PC-9 (cell line): Measurements from ENCODE around the gene ELL2. TPM values are rescaled to one million over a fixed set of nuclear protein-coding genes. Genes with fewer than 3 reads are reported as not detected.

Experiments used
- BruUV-seq: library from RNA; stranded (reverse); fragments of 400-500 nt; replicated peaks from 2 replicates; lab custom pipeline; 2021; lab: Mats Ljungman, UMichigan
- CTCF ChIA-PET: fragments of 300-600 bp; sonication (Branson Sonifier 250); formaldehyde crosslinking; loops from one replicate; lab custom pipeline; 2022; ENCODE audit warnings: antibody characterized with exemption; lab: Charles Lee
- POLR2A ChIA-PET: fragments of 300-600 bp; sonication (Branson Sonifier 250); formaldehyde crosslinking; loops from one replicate; lab custom pipeline; 2022; ENCODE audit warnings: antibody characterized with exemption; ENCODE audit not compliant: unreplicated experiment; lab: Charles Lee
- DNase-seq, 2 experiments: peaks; one replicate each; pipeline versions ENCODE4 v3.0.0 to v3.0.0-alpha.2; 2015 to 2022; ENCODE audit warnings: mixed read lengths in 1 of 2
- H2AFZ ChIP-seq: fragments of 200-600 bp; sonication (generic); 2 replicates; pipeline ENCODE4 v1.8.1; 2017; ENCODE audit warnings: antibody characterized with exemption
- H3F3A ChIP-seq: fragments of 200-600 bp; sonication (generic); 2 replicates; pipeline ENCODE4 v1.8.1; 2017; ENCODE audit warnings: antibody characterized with exemption, mild to moderate bottlenecking, low read depth; ENCODE audit not compliant: insufficient read depth
- H3K27ac ChIP-seq: fragments of 200-600 bp; sonication (generic); 2 replicates; pipeline ENCODE4 v1.6.1; 2016; ENCODE audit warnings: mixed run types
- H3K27me3 ChIP-seq: fragments of 200-600 bp; sonication (generic); 2 replicates; pipeline ENCODE4 v1.6.1; 2016; ENCODE audit warnings: low read depth, mixed run types; ENCODE audit not compliant: insufficient read depth
- H3K36me3 ChIP-seq: fragments of 200-600 bp; sonication (generic); 2 replicates; pipeline ENCODE4 v1.6.1; 2016; ENCODE audit warnings: low read depth, mixed run types
- H3K4me1 ChIP-seq: fragments of 200-600 bp; sonication (generic); replicated peaks from 2 replicates; pipeline ENCODE4 v1.6.1; 2016; ENCODE audit warnings: mixed run types; ENCODE audit not compliant: insufficient read depth
- H3K4me2 ChIP-seq: fragments of 200-600 bp; sonication (generic); 2 replicates; pipeline ENCODE4 v1.6.1; 2017; ENCODE audit warnings: mixed run types
- H3K4me3 ChIP-seq: fragments of 200-600 bp; sonication (generic); 2 replicates; pipeline ENCODE4 v1.6.1; 2016; ENCODE audit warnings: mixed run types
- H3K79me2 ChIP-seq: fragments of 200-600 bp; sonication (generic); 2 replicates; pipeline ENCODE4 v1.6.1; 2017; ENCODE audit warnings: low read depth, mixed run types
- H3K9me2 ChIP-seq: fragments of 200-600 bp; sonication (generic); 2 replicates; pipeline ENCODE4 v1.8.1; 2017; ENCODE audit warnings: mild to moderate bottlenecking; ENCODE audit not compliant: insufficient read depth
- H3K9me3 ChIP-seq: fragments of 200-600 bp; sonication (generic); 2 replicates; pipeline ENCODE4 v1.8.1; 2016; ENCODE audit warnings: low read depth; ENCODE audit not compliant: insufficient read depth
- H4K20me1 ChIP-seq: fragments of 200-600 bp; sonication (generic); 2 replicates; pipeline ENCODE4 v1.8.1; 2017; ENCODE audit not compliant: insufficient read depth
- CTCF ChIP-seq: fragments of 200-600 bp; sonication (generic); conservative IDR thresholded peaks from 2 replicates; pipeline ENCODE4 v1.6.1; 2017; ENCODE audit warnings: mixed run types, antibody characterized with exemption, mild to moderate bottlenecking, moderate library complexity
- EZH2 ChIP-seq: fragments of 200-600 bp; sonication (generic); IDR thresholded peaks from 2 replicates; pipeline ENCODE4 v1.8.0; 2017; ENCODE audit warnings: antibody characterized with exemption, low read depth
- intact Hi-C: fragments of 100-400 bp; cut with micrococcal nuclease; formaldehyde crosslinking; loops from one replicate; pipeline ENCODE4 v1.10.0; 2022; ENCODE audit not compliant: unreplicated experiment
- total RNA-seq: library from RNA; stranded (reverse); gene quantifications from 2 replicates; pipeline ENCODE4 v1.2.3, GENCODE V29; 2021

The ELL2 gene
- total RNA-seq, 1 experiment from 2014 or later, result 25.5 TPM

GRCh38 chr5:95935553-95936100 is 26.0 kb downstream of the ELL2 start:
- Histone ChIP-seq H4K20me1 (no peaks in the 10 kb centered on the region), H3K27me3 (no peaks in the 10 kb centered on the region), H3K36me3 (no peaks in the 10 kb centered on the region), H3K4me2 (no peak overlapping the region), H2AFZ (no peak overlapping the region), H3K4me1 (no peaks in the 10 kb centered on the region), H3K79me2 (no peaks in the 10 kb centered on the region), H3K4me3 (no peak overlapping the region), H3K9me3 (no peaks in the 10 kb centered on the region), H3F3A (no peaks in the 10 kb centered on the region), H3K9me2 (no peaks in the 10 kb centered on the region), H3K27ac (no peak overlapping the region)
- ChIA-PET POLR2A (no interaction called here), CTCF (no interaction called here)
- no TSS peak for BruUV-seq
- no peak for DNase-seq
- no peak for TF ChIP-seq EZH2
- no peak for TF ChIP-seq CTCF
- intact Hi-C loops, result no loop called here

- no peak overlapping the region for H2AFZ ChIP-seq
- ChIA-PET POLR2A (no interaction called here), CTCF (no interaction called here)
- no peaks in the 10 kb centered on the region for H4K20me1 ChIP-seq
- no peak overlapping the region for H3K4me2 ChIP-seq
- DNase-seq, result no peak
- no peaks in the 10 kb centered on the region for H3K79me2 ChIP-seq
- H3K9me3 ChIP-seq, result no peaks in the 10 kb centered on the region
- no TSS peak for BruUV-seq
- TF ChIP-seq EZH2 (no peak), CTCF (no peak)
- no peak overlapping the region for H3K4me3 ChIP-seq
- no peaks in the 10 kb centered on the region for H3K27me3 ChIP-seq
- no peaks in the 10 kb centered on the region for H3F3A ChIP-seq
- H3K9me2 ChIP-seq, result no peaks in the 10 kb centered on the region
- H3K4me1 ChIP-seq, result no peaks in the 10 kb centered on the region
- 0 out of 2 replicates have a peak, but pooled peaks cover 5% of the 10 kb centered on the region for H3K36me3 ChIP-seq
- intact Hi-C loops, result no loop called here
- H3K27ac ChIP-seq, result no peak overlapping the region
Measured at GRCh38 chr5:95934207-95934804, 27.3 kb downstream of the ELL2 start.

GRCh38 chr5:95932941-95933340 is 28.7 kb downstream of the ELL2 start:
- TF ChIP-seq CTCF (no peak), EZH2 (no peak)
- POLR2A ChIA-PET, result no interaction called here
- 0 out of 2 replicates have a peak, but pooled peaks cover 5% of the 10 kb centered on the region for H3K36me3 ChIP-seq
- intact Hi-C loops, result no loop called here
- H3K79me2 ChIP-seq, result no peaks in the 10 kb centered on the region
- BruUV-seq, result no TSS peak
- H3K9me2 ChIP-seq, result no peaks in the 10 kb centered on the region
- CTCF ChIA-PET, result no interaction called here
- no peak overlapping the region for H3K4me3 ChIP-seq
- H3F3A ChIP-seq, result no peaks in the 10 kb centered on the region
- H4K20me1 ChIP-seq, result no peaks in the 10 kb centered on the region
- no peak for DNase-seq
- no peak overlapping the region for H3K27ac ChIP-seq
- H2AFZ ChIP-seq, result no peak overlapping the region
- no peaks in the 10 kb centered on the region for H3K9me3 ChIP-seq
- H3K27me3 ChIP-seq, result no peaks in the 10 kb centered on the region
- H3K4me2 ChIP-seq, result no peak overlapping the region
- no peaks in the 10 kb centered on the region for H3K4me1 ChIP-seq
